HG03066 (cell line): ENCODE measurements around the gene NTM.

Experiments used
- ATAC-seq: cut with Tn5 transposase; IDR thresholded peaks from one replicate; pipeline ENCODE4 v1.9.1; 2021; ENCODE audit warnings: low read depth; ENCODE audit not compliant: unreplicated experiment

Gene NTM

DNA sequence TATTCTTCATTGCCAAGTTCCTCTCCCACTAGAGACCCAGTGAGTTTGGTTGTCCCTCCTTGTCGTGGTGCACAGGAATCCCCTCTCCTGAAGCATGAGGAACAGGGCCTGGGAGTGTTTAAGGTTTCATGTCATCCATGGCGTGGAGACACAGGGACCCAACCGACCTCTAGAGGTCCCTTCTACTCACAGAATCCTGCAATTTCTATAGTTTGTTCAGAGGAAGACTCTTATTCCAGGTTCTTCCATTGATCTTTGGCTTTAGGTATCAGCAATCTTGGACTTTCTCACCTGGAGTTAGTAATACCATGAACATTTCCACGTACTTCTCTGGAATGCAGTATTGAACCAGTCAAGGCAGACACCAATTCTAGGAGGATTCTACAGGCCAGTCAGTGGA is 548.2 kb downstream of the NTM start:
- no peak for ATAC-seq

DNA sequence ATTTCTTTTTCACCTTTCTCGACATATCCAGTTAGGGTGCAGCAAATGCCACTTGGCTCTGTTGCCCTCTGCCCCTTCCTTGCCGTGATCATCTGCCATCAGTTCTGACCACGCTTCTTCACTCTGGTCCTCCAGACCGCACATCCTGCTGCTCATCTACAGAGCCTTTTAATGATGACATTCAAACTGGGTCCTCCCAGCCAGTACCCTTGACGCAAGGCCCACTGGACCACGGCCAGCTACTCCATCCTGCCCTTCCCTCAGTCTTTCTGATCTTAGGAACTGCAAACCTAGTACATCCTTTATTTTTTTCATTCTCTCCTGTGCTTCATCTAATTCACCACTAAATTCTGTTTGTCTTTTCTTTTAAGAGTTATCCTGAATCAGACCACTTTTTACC is 551.8 kb downstream of the NTM start:
- no peak for ATAC-seq

DNA sequence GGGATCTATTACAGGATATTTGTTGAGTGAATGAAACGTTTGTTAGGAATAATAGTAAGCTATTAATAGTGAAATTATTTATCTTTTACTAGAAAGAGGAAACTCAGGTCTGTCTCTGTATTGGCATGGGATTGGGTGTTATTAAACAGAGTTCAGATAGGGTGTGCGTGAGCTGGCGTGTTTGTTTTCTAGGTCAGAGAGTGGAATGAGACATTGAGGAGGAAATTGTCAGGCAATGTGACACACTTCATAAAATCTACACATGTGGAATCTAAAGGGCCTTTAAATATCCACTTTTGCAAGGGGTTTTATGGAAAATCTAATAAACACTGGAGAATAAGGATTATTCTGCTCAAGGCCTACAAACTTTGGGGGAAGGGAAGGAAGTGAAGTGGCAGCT is 552.9 kb downstream of the NTM start:
- ATAC-seq: no peak

DNA sequence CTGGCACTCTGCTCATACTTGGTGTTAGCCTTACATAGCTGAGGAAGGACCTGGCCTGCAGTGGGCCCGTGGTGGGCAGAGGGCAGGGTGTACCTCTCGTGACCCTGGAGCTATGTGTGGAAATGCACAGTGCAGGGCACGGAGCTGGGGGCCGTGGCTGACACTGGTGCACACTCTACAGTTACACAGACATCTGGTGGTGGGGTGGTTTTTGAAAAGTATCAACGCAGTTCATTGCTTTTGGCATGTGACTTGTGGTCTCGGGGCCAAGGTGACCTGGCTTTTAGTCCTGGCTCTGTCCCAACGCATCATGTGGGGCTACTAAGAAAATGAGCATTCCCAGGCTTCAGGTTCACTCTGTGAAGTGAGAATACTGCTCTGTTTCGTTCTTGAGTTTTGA is 553.6 kb downstream of the NTM start:
- ATAC-seq: peak; percentile 17

DNA sequence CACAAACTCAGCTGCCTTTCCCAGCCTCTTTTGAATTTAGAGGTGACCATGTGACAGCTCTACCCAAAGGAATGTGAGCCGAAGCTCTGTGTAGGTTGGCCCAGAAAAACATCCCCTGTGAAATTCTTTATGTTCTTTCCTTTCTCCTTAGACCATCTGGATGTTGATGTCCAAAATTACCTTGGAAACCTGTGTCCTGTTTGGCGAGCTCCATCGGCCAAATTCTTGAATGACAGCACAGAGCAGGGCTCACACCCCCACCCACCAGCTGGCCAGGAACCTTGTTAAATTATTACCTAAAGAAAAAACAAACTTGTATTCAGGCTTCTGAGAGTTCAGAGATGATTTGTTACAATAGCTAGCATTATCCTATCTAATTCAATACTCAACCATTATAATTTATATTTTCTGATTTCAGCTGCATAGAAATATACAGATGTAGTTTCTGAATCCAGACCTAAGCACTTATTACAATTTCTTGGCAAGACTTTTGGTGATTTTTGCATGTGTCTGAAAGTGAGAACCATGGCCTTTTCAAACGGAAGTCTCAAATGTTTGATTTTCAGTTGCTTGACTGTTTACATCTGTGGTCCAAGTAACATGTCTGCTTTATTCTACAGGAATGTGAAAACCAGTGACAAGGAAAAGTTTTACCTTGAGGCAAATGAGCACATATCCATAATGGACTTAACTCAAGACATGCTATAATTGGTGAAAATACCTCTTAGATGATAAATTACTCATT is 554.2 kb downstream of the NTM start:
- ATAC-seq: peak; percentile 64

DNA sequence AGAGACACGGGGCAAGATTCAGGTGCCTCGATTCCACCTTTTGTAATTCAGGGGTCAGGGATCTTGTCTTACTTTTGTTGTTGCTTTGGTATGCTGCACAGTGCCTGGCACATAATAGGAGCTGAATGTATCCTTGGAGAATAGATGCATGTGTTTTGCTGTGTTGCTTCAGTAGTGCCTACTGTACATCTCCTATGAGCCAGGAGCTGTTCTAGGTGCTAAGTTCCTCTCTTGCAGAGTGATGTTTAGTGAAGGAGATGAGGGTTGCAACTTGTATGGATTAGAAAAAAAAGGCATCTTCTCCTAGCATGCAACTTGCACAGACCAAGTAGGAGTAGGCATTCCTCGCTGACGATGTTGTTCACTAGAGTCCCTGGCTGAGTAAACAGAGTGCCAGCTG is 555.4 kb downstream of the NTM start:
- no peak for ATAC-seq

DNA sequence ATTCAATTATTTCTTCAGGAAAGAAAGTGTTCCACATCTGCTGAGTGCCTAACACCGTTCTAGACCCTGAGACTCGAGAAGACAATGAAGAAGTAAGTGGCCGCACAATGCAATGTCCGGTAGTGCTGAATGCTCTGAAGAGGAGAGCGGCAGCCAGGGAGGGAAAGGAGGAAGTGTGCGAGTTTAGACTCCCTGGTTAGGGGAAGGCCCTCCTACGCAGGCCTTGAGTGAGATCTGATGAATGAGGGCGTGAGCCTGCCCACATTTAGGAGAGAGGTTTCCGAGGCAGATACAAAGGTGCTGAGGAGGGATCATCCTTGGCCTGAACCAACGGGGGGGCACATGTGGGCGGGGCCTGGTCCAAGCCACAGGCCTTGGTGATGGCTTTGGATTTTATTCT is 558.6 kb downstream of the NTM start:
- ATAC-seq: no peak

DNA sequence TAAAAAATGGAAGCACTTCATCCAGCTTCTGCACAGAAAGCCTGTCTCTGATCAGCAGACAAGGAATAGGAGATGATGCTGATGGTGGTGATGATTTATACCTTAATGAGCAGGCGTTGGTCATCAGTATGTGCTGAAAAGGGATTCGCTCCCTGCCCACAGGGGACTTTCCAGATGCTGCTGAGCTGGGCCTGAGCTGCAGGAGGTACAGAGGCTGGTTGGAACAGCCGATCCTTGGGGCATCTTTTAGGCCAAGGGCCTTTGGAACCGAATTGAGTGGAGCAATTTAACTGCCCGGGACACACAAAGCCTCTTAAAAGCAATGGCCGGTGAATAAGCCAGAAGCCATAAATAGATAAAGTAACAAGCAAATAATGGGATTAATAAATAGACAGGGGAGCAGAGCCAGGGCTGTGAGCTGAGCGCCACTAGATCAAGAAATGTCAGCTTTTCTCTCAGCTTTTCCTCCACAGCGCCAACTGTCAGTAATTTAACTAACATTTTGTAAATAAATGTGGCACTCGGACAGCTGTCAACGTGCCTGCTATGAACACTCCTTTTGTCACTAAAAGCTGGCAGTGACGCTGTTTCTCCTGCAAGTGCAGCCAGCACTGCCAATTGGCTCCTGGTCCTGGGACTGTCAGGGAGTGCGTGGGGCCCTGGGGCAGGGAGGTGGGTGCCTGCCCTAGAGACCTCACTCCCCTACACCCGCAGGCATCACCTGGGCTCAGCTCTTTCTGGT is 562.3 kb downstream of the NTM start:
- ATAC-seq: no peak

DNA sequence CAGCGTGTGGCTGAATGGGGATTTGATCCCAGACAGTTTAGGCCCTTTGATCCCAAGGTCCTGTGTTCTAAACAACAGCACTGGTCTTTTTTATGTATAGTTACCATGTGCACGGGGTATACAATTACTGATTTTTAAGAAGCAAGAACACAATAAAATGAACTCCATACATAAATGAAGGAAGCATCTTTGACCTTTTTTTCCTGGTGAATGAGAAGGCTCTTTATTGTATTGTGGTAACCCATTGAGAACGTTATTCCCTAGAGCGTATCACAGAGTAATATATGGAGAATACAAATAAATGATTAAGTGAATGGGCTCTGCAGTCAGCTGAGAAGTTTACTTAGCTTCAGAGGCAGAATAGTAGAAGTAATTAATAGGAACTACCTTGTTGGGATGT is 563.6 kb downstream of the NTM start:
- no peak for ATAC-seq

DNA sequence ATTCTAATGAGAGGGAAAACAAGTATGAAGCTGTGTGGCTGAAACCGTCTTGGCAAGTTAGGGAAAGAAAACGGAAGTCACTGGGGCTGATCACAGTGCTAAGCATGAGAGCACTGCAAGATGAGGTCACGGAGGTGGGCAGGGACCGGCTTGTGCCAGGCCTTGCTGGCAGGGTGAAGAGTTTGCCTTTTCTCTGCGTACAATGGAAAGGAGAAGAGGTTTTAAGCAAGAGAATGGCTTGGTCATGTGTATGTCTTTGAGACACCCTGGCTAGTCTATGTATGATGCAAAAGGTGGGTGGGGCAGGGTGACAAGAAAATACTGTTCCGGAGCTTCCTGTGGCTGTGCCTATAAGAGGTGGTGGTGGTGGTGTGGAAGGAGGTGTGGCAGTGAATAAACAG is 567.9 kb downstream of the NTM start:
- no peak for ATAC-seq

DNA sequence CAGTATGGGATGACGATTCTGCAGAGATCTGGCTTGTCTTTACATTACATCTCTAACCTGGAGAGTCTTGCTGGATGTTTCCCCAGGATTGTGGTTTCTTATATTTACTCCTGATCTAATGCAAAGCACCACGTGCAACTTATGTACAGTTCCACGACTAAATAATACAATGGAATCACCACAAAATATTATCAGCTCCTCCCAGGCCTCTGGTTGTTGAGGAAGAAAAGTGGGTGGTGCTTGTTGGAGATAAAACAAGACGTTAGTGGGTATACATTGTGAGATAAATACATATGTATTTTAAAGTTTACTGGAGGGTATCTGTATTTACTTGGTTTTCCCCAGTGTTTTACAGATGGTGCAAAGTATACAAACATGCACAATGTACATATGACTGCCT is 569.7 kb downstream of the NTM start:
- ATAC-seq: no peak

DNA sequence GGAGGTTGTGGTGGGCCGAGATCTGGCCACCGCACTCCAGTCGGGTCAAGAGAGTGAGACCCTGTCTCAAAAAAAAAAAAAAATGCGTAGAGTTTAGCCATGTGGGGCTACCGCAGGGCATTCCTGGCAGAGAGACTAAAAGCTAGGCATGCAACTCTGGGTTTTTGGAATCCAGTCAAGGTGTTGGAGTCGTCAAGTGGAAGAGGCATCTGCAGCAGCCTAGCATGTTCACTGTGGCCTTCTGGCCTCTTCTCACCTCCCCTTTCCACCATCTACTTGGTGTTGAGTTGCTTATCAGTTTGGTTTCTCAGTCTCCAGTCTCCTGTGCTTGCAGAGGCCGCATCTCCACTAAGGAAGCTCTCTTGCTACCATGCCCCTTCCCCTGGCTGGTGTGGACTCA is 572.5 kb downstream of the NTM start:
- no peak for ATAC-seq

DNA sequence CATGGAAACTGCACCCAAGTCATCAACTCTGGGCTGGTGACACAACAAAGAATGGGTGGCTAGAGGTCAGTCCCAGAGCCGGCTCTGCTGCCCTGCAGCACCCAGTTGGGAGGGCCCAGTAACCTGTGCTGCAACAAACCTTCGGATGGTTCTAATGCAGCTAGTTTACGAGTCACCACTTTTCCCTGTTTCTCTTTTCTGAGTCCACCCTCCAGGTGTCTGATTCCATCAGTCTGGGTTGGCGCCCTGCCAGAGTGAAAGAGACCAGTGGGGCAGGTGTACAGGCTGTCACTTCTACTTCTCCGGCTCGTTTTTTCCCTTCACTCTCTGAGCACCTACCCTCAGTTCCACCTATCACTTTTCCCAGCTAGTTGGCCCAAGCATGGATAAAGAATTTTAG is 572.9 kb downstream of the NTM start:
- ATAC-seq: no peak

DNA sequence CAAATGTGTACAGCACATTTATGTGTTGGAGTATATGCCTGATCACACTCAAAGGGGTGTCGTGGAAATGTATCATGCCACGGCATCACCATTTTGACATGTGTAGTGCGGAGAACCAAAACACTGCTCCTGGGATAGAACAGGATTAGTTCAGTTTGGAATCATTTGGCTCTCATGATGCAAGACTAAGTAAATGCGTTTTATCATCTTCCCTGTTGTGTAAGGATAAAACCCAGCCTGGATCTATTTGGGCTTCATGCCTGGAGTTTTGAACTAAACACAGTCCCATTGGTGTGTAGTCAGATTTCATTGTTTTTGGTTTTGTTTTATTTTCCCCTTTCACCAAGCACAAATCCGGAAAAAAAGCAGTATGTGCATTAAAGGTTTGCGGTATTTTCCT is 574.3 kb downstream of the NTM start:
- ATAC-seq: no peak

DNA sequence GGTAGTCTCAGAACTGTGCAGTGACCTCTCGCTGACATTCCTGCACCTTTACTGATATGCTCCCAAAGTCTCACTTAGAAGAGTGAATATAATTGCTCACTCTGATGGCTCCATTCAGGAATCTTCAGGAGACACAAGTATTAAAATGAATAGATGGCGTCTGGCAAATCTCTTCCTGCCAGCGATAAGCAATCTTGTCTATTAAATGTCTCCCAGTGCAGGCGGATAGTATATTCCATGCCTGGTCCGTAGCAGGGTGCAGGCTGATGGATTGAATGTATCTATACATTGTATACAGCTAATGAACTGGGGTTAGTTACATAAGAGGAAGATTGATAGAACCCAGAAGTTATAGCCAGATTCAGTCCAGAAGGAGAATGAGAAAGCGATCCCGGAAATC is 575.3 kb downstream of the NTM start:
- no peak for ATAC-seq

DNA sequence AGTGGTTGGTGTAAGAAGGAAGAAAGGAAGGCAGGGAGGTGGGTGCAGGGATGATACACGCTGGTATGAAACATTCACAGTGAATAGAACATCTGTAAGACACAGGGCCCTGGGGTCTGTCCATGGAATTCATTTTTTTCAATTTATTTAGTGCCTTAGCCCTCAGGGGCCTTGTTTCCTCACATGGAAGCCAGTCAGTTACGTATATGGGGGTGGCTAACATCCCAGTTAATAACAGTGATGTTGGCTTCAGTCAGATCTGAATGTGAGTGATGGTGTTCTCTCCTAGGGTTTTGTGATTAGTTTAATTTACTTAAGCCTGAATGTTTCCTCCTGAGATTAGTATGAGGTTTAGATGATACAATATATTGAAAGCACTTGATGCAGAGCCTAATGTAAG is 577.1 kb downstream of the NTM start:
- no peak for ATAC-seq

DNA sequence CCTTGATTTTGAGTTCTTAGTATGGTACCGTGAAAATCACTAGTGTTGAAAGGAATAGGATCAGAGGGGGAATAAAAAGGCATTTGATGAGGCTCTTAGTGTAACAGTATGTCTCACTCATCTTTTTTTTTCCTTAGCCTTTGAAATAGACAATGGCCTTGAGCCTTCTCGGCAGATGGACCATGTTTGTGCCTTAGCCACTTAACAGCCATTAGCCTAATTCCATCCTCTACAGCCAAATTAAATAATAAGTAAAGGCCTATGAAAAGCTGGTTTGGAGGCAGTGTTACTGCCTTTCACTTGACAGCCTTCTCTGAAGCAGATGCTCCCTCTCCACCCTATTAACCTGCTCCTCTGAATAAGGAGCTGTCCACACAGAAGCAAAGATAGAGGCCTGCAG is 580.7 kb downstream of the NTM start:
- ATAC-seq: no peak

DNA sequence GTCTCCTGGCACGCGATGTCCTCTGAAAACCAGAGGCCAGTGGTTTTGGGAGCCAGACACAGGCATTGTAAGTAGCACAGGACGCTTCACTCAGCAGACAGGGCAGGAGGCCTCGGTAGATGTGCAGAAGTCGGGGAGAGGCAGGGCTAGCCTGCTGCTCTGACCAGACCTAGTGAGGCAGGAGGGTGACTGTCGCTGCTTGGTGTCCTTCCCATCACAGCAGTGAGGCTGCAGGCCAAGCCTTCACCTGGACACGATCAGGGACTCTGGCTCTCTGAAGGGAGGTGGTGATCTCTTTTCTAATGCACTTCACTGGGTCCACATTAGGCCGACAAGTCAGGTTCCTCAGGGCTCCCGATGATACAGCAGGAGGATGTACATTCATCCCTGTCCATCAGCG is 583.7 kb downstream of the NTM start:
- no peak for ATAC-seq

DNA sequence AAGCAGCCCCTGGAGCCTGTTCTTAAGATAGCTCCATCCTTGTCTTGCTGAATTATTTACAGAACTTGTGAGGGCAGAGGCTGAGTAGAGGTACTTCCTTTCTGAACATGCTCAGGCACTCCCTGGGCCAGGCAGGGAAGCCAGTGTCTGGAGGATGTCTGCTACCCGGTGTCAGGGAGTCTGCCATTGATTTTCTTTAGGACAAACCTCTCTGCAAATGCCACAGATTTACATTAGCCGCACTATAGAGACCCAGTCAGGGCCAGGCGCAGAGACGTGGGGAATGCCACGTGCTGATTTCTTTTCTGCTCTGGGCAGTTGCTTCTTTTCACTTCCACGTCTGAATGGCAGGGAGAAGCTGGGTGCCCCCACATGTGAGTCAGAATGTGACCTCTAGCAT is 585.5 kb downstream of the NTM start:
- ATAC-seq: no peak

DNA sequence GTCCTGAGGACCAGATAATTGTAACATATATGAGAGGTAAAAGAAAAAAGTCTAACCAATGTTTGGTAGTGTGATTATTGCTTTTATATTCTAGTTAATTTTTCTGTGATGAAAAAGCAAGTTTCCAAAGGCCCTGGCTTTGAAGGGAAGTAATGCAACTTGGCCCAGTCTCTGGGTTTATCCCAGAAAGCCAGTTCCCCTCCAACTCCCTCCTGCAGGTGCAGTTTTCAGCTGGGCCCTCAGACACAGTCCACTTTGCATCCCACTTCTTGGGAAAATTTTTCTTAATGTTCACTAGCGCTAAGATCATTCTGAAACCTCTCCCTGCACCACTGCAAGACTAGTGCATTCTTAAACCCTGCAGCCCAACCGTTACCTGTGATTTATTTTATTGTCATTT is 586.8 kb downstream of the NTM start:
- no peak for ATAC-seq

DNA sequence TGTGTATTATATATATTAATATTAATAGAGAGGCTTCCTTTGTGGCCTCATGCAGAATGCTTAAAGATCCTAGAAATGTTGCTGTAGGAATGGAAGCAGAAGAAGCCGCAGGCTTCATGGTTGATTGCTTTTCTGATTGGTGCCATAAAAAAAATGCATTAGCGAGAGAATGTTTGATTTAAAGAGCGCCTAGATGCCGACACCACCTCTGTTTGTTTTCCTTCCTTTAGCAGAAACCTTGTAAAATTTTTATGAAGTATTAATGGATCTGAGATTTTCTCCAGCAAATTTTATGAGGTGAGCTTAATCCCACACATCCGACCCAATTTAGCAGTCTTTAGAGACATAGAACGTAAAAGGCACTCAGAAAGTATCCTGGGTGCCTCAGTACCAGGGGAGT is 587.5 kb downstream of the NTM start:
- no peak for ATAC-seq

DNA sequence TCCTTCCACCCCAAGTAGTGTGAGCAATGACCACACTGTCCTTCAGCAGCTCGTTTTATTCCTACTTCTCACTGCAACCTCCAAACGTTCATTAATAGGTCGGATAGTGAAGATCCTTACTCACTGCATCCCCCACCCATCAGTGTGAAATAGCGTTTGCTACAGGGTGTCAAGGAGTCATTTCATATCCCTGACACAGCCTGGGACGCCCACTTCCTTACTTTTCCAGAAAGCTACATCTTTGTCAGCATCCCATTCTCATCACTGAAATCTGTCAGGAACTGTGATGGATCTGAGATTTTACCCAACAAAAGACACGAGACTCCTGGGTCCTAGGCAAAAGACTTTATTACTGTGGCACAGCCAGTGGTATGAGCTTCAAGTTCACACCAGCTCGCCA is 592.4 kb downstream of the NTM start:
- ATAC-seq: no peak
